K562 (cell line): Measurements from ENCODE around the gene IPO13. TPM values are rescaled to one million over a fixed set of nuclear protein-coding genes. Genes with fewer than 3 reads are reported as not detected.

Experiments
- ATAC-seq: fragments of 200-7000 bp; cut with Tn5 transposase; 3 replicates; pipeline ENCODE4 v1.9.1; 2020; ENCODE audit warnings: moderate library complexity
- BruUV-seq: library from RNA; stranded (reverse); fragments of 400-500 nt; replicated peaks from 2 replicates; lab custom pipeline; 2021; lab: Mats Ljungman, UMichigan
- CTCF ChIA-PET: fragments of 300-600 bp; formaldehyde crosslinking; extraction: SDS; loops from one replicate; lab custom pipeline; 2021; ENCODE audit warnings: low intra/inter-chr PET ratio; lab: Yijun Ruan, JAX
- POLR2A ChIA-PET: fragments of 300-600, 350-650 bp; sonication (Branson Sonifier 250); formaldehyde crosslinking; extraction: SDS; loops from one replicate; lab custom pipeline; 2021; ENCODE audit warnings: antibody characterized with exemption, inconsistent platforms; lab: Yijun Ruan, JAX
- DNase-seq, 4 experiments: peaks; one replicate each; pipeline versions ENCODE4 v3.0.0 to v3.0.0-alpha.2; 2011 to 2018; ENCODE audit warnings: low spot score in 3 of 4, mixed read lengths in 3 of 4; ENCODE audit errors: extremely low read depth in 1 of 4
- FAIRE-seq: peaks from 2 replicates; lab custom pipeline; 2011; peaks lifted over from hg19 to GRCh38; lab: Jason Lieb, UNC
- H2AFZ ChIP-seq: 2 replicates; pipeline ENCODE4 v1.6.0; 2011; ENCODE audit warnings: low read depth, low read length, control low read depth, inconsistent platforms
- H3K27ac ChIP-seq: fragments of 200-600 bp; 3 replicates; pipeline ENCODE4 v1.8.0; 2011; ENCODE audit warnings: low read depth, mild to moderate bottlenecking, control low read depth, inconsistent platforms, low read length, moderate library complexity, mixed read lengths; ENCODE audit errors: extremely low read depth
- H3K27me3 ChIP-seq, 2 experiments: fragments of 300-600 bp in 1 of 2; 2 replicates in 1 of 2; 3 replicates in 1 of 2; pipeline versions ENCODE4 v1.6.0 to v1.8.0; 2011; ENCODE audit warnings: inconsistent platforms in 2 of 2, low read length in 2 of 2, mild to moderate bottlenecking in 1 of 2, mixed read lengths in 1 of 2, moderate library complexity in 1 of 2; ENCODE audit not compliant: control insufficient read depth in 2 of 2, insufficient read depth in 2 of 2
- H3K36me3 ChIP-seq: fragments of 300-600 bp; 3 replicates; pipeline ENCODE4 v1.8.0; 2011; ENCODE audit warnings: mild to moderate bottlenecking, low read length, inconsistent platforms; ENCODE audit not compliant: control insufficient read depth, insufficient read depth
- H3K4me1 ChIP-seq, 2 experiments: fragments of 200-600 bp in 1 of 2; replicated peaks in 1 of 2; 2 replicates in 1 of 2; 3 replicates in 1 of 2; pipeline versions ENCODE4 v1.5.1 to v1.8.0; 2011; ENCODE audit warnings: inconsistent platforms in 2 of 2, low read length in 2 of 2, mild to moderate bottlenecking in 1 of 2, mixed read lengths in 1 of 2, moderate library complexity in 1 of 2; ENCODE audit not compliant: control insufficient read depth in 2 of 2, insufficient read depth in 2 of 2
- H3K4me2 ChIP-seq: 2 replicates; pipeline ENCODE4 v1.6.1; 2011; ENCODE audit warnings: low read length, control low read depth, inconsistent platforms, mixed read lengths; ENCODE audit not compliant: insufficient read depth
- H3K4me3 ChIP-seq: fragments of 200-600 bp; sonication (generic), shearing (Covaris generic); 2 replicates; pipeline ENCODE4 v1.5.1; 2016; ENCODE audit warnings: control low read depth, inconsistent platforms
- H3K79me2 ChIP-seq: fragments of 200-600 bp; 3 replicates; pipeline ENCODE4 v1.8.0; 2011; ENCODE audit warnings: low read length, inconsistent platforms; ENCODE audit not compliant: control insufficient read depth, insufficient read depth
- H3K9ac ChIP-seq, 2 experiments: 2 replicates each; pipeline versions ENCODE4 v1.6.0 to v1.6.1; 2011; ENCODE audit warnings: low read depth in 2 of 2, low read length in 2 of 2, control low read depth in 1 of 2, inconsistent platforms in 1 of 2, mild to moderate bottlenecking in 1 of 2, mixed read lengths in 1 of 2; ENCODE audit not compliant: insufficient read depth in 1 of 2
- H3K9me1 ChIP-seq: one replicate; pipeline ENCODE4 v1.6.0; 2011; ENCODE audit warnings: inconsistent platforms, mild to moderate bottlenecking, low read length, moderate library complexity; ENCODE audit not compliant: control insufficient read depth, insufficient read depth
- H3K9me3 ChIP-seq: replicated peaks from 2 replicates; pipeline ENCODE4 v1.5.1; 2011; ENCODE audit warnings: low read depth, low read length, inconsistent platforms; ENCODE audit not compliant: control insufficient read depth, insufficient read depth
- H4K20me1 ChIP-seq: replicated peaks from 2 replicates; pipeline ENCODE4 v1.6.1; 2011; ENCODE audit warnings: low read length, inconsistent platforms, mixed read lengths; ENCODE audit not compliant: control insufficient read depth, insufficient read depth
- BRCA1 ChIP-seq, 2 experiments: fragments of 450-650 bp in 1 of 2; sonication (generic) in 1 of 2; formaldehyde crosslinking in 1 of 2; IDR thresholded peaks; 2 replicates each; pipeline versions ENCODE4 v1.5.0 to v1.6.1; 2017 to 2020; ENCODE audit warnings: mild to moderate bottlenecking in 1 of 2, missing genetic modification reagents in 1 of 2
- HDAC2 ChIP-seq: fragments of 450-650 bp; IDR thresholded peaks from 2 replicates; pipeline ENCODE4 v1.6.1; 2016; ENCODE audit warnings: mild to moderate bottlenecking
- HDAC6 ChIP-seq: IDR thresholded peaks from 2 replicates; pipeline ENCODE4 v1.6.1; 2012; ENCODE audit warnings: low read depth, mild to moderate bottlenecking, control low read depth, inconsistent platforms, low read length, moderate library complexity
- HNRNPH1 ChIP-seq: fragments of 200-400 bp; formaldehyde crosslinking; optimal IDR thresholded peaks from 2 replicates; pipeline ENCODE3; 2017; ENCODE audit warnings: low read depth, mild to moderate bottlenecking, low read length, moderate library complexity
- NFATC3 ChIP-seq: fragments of 450-650 bp; IDR thresholded peaks from 2 replicates; pipeline ENCODE4 v1.6.1; 2017; ENCODE audit warnings: mild to moderate bottlenecking
- RBM22 ChIP-seq: fragments of 200-400 bp; formaldehyde crosslinking; IDR thresholded peaks from 2 replicates; pipeline ENCODE4 v1.6.1; 2018; ENCODE audit warnings: low read length, low read depth; ENCODE audit not compliant: poor library complexity, severe bottlenecking
- ZNF444 ChIP-seq: fragments of 250-450 bp; sonication (Bioruptor Pico); IDR thresholded peaks from 2 replicates; pipeline ENCODE4 v1.4.0; 2020; ENCODE audit warnings: mild to moderate bottlenecking, moderate library complexity
- WGBS: fragments of 100-300 bp; shearing (Covaris generic); methylation state at CpG from one replicate; pipeline ENCODE4 v1.1.6; 2016; ENCODE audit warnings: low coverage, mixed read lengths; ENCODE audit not compliant: insufficient coverage; ENCODE audit errors: missing lambda C conversion rate; 5-methylcytosine and 5-hydroxymethylcytosine counted together
- in situ Hi-C: fragments of 300-500 bp; cut with MboI; formaldehyde crosslinking; loops from 4 replicates; pipeline ENCODE4 v1.15.0; 2018; ENCODE audit warnings: inconsistent platforms, mixed read lengths
- intact Hi-C: fragments of 100-400 bp; cut with micrococcal nuclease; formaldehyde crosslinking; loops from 2 replicates; pipeline ENCODE4 v1.14.2; 2022
- polyA plus RNA-seq, 8 experiments: library from polyadenylated mRNA; depleted of rRNA in 4 of 8; stranded (reverse) in 5 of 8; unstranded in 3 of 8; fragments of >200 nt; fragmentation: Nextera tagmentation in 2 of 8; fragmentation: Illumina TruSeq in 1 of 8; extraction: Ambion mirVana in 2 of 8; extraction: Trizol in 1 of 8; gene quantifications; 2 replicates each; pipeline versions ENCODE4 v1.2.1 to v1.2.3, GENCODE V29; 2011 to 2014; ENCODE audit warnings: inconsistent platforms in 1 of 8, missing spikeins in 1 of 8
- total RNA-seq, 7 experiments: library from RNA; depleted of rRNA in 6 of 7; stranded (reverse); fragments of >200 nt in 6 of 7; fragmentation: Illumina TruSeq in 2 of 7; extraction: Trizol in 2 of 7; gene quantifications; 2 replicates each; pipeline versions ENCODE4 v1.2.1 to v1.2.3, GENCODE V29; 2011 to 2021; ENCODE audit warnings: low replicate concordance in 1 of 7

The IPO13 gene
- total and polyA plus RNA-seq, 9 of the 15 experiments (the other 6 are each of a cell fraction or from before 2014, with no cell fraction given), result 7.0 to 30.8 (median 16.2) TPM

GRCh38 chr1:43898981-43899380 is 47.8 kb upstream of the IPO13 start:
- TF ChIP-seq NFATC3 (no peak), RBM22 (no peak), HDAC2 (no peak), BRCA1 (IDR thresholded peaks at IDR 0.05) (no peak), BRCA1 (CRISPR knock-in tag; IDR thresholded peaks at IDR 0.05) (no peak), HDAC6 (no peak), ZNF444 (CRISPR knock-in tag) (no peak), HNRNPH1 (no peak)
- TF ChIP-seq, all 486 proteins: peak for 0
- H4K20me1 ChIP-seq, result no peaks in the 10 kb centered on the region
- no peaks in the 10 kb centered on the region for H3K9me3 ChIP-seq
- POLR2A ChIA-PET, result no interaction called here
- ATAC-seq (no peak), DNase-seq (no peak), FAIRE-seq (no peak)
- no peaks in the 10 kb centered on the region for H3K79me2 ChIP-seq
- CTCF ChIA-PET, result no interaction called here
- H3K36me3 ChIP-seq, result peaks cover 12% of the 10 kb centered on the region; the same call in 2 of the 3 replicates
- intact Hi-C loops (no loop called here), in situ Hi-C loops (no loop called here)
- H3K9me1 ChIP-seq, result peaks cover 3% of the 10 kb centered on the region
- peaks cover 3 to 14% of the 10 kb centered on the region in 2 experiments; a peak in 3 of 5 replicates for H3K4me1 ChIP-seq
- 88% methylated on average over 12 of the region's 12 CpGs for WGBS
- H3K4me3 ChIP-seq, result no peak overlapping the region
- H3K9ac ChIP-seq, result no peak overlapping the region
- BruUV-seq, result no TSS peak
- H3K27ac ChIP-seq, result no peak overlapping the region
- no peak overlapping the region for H2AFZ ChIP-seq
- no peak overlapping the region for H3K4me2 ChIP-seq
- no peaks in the 10 kb centered on the region for H3K27me3 ChIP-seq
